SK-N-SH treated with all-trans-retinoic acid at 6 μM for 48 hours (cell line): ENCODE results near the gene LILRB1.
"Not testable (repeated sequence)": the region's sequence is repeated elsewhere in the genome, so short reads cannot be mapped to it uniquely, and the experiment has no call there.

Experiments
- CREB5 ChIP-seq: fragments of 250-450 bp; sonication (Bioruptor Pico); IDR thresholded peaks from 2 replicates; pipeline ENCODE4 v1.5.1; 2020; ENCODE audit warnings: low read depth, mild to moderate bottlenecking, moderate library complexity
- OSR1 ChIP-seq: fragments of 250-450 bp; sonication (Bioruptor Pico); IDR thresholded peaks from 2 replicates; pipeline ENCODE4 v1.8.0; 2022; ENCODE audit warnings: moderate library complexity, mild to moderate bottlenecking, inconsistent platforms
- PATZ1 ChIP-seq: fragments of 250-450 bp; sonication (Bioruptor Pico); IDR thresholded peaks from 2 replicates; pipeline ENCODE4 v1.8.0; 2020; ENCODE audit warnings: mild to moderate bottlenecking, moderate library complexity, borderline replicate concordance
- POU6F1 ChIP-seq: fragments of 250-450 bp; sonication (Bioruptor Pico); IDR thresholded peaks from 2 replicates; pipeline ENCODE4 v1.8.0; 2021; ENCODE audit warnings: low read depth, mild to moderate bottlenecking, moderate library complexity, borderline replicate concordance
- PPARA ChIP-seq: fragments of 250-450 bp; sonication (Bioruptor Pico); IDR thresholded peaks from 2 replicates; pipeline ENCODE4 v1.5.0; 2020; ENCODE audit warnings: mild to moderate bottlenecking, borderline replicate concordance
- ZFP3 ChIP-seq: fragments of 250-450 bp; sonication (Bioruptor Pico); IDR thresholded peaks from 2 replicates; pipeline ENCODE4 v1.5.0; 2020; ENCODE audit warnings: mild to moderate bottlenecking, moderate library complexity

GRCh38 chr19:54631489-54632337 is 1.4 kb downstream of the LILRB1 start:
- TF ChIP-seq PATZ1 (CRISPR knock-in tag); OSR1 (CRISPR knock-in tag); ZFP3 (CRISPR knock-in tag); POU6F1; CREB5 (CRISPR knock-in tag); PPARA (CRISPR knock-in tag): not testable (repeated sequence)
